Epithelial cell of proximal tubule (primary cell): ENCODE results near the gene F5. TPM values are rescaled to one million over a fixed set of nuclear protein-coding genes. Genes with fewer than 3 reads are reported as not detected.

Experiments used
- DNase-seq: peaks from one replicate; pipeline ENCODE4 v3.0.0-alpha.2; 2011; ENCODE audit warnings: low read depth
- H3K4me3 ChIP-seq: 2 replicates; pipeline ENCODE4 v1.5.1; 2011; ENCODE audit warnings: low read depth, mild to moderate bottlenecking, low read length
- CTCF ChIP-seq: conservative IDR thresholded peaks from 2 replicates; pipeline ENCODE4 v1.5.1; 2012; ENCODE audit warnings: low read depth, mild to moderate bottlenecking, low read length
- total RNA-seq: library from RNA; depleted of rRNA; stranded (reverse); fragments of >200 nt; gene quantifications from 2 replicates; pipeline ENCODE4 v1.2.3, GENCODE V29; 2015

Gene F5
- total RNA-seq, result not detected in 2 replicates

GRCh38 chr1:169586395-169587255, at the start of gene F5:
F5 (minus strand) TSS chr1:169586481; CDS start chr1:169586386, 95 bp downstream.
- no peak for DNase-seq
- H3K4me3 ChIP-seq, result peak within 1 kb of the TSS; percentile 36

DNA sequence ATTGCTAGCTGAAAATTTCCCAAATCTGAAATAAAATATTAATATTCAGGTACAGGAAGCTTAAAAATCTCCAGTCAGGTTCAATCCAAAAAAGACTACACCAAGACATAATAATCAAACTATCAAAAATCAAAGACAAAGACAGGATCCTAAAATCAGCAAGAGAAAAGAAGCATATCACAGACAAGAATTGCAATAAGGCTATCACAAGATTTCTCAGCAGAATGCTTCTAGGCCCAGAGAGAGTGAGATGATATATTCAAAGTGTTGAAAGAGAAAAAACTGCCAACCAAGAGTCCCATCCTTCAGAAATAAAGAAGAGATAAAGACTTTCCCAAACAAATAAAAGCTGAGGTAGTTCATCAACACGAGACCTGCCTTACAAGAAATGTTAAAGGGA, 48.6 kb upstream of the F5 start:
- no peak overlapping the region for H3K4me3 ChIP-seq
- no peak for TF ChIP-seq CTCF
- no peak for DNase-seq

More at GRCh38 chr1:169586395-169587255, at the start of gene F5:
- peak; percentile 71 for TF ChIP-seq CTCF

GRCh38 chr1:169634145-169634544, 47.9 kb upstream of the F5 start:
- no peak overlapping the region for H3K4me3 ChIP-seq
- DNase-seq, result no peak
- no peak for TF ChIP-seq CTCF

GRCh38 chr1:169631249-169631648, 45.0 kb upstream of the F5 start:
- TF ChIP-seq CTCF, result no peak
- no peak overlapping the region for H3K4me3 ChIP-seq

GRCh38 chr1:169630006-169630405, 43.7 kb upstream of the F5 start, which contains the start of gene SELP:
SELP (minus strand) TSS chr1:169630124; CDS start chr1:169630074, 50 bp downstream.
- no peak within 1 kb of the TSS for H3K4me3 ChIP-seq
- no peak for TF ChIP-seq CTCF
- DNase-seq, result no peak

More at GRCh38 chr1:169631249-169631648, 45.0 kb upstream of the F5 start:
- no peak for DNase-seq

DNA sequence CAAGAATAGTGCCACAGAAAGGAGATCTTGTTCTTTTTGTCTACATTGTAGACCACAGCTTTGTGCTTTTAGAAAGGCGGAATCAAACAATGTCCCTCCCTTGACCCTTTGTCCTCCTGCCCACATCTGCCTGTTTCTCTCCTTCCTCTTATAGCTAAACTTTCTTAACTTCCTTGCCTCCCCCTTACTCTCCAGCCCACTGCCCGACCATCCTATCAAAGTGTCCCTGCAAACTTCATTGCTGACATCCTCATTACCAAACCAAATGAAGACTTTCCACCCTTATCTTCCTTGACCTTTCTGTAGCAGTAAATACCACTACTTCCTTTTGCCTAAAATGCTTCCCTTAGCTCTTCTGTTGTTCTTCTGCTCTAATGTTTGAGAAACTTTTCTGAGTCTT, 38.6 kb upstream of the F5 start:
- no peak for TF ChIP-seq CTCF
- DNase-seq, result no peak
- H3K4me3 ChIP-seq, result no peak overlapping the region
